Epithelial cell of proximal tubule (primary cell): ENCODE results near the gene ARL6IP4. TPM values are rescaled to one million over a fixed set of nuclear protein-coding genes. Genes with fewer than 3 reads are reported as not detected.

ENCODE experiments used
- DNase-seq: peaks from one replicate; pipeline ENCODE4 v3.0.0-alpha.2; 2011; ENCODE audit warnings: low read depth
- H3K4me3 ChIP-seq: 2 replicates; pipeline ENCODE4 v1.5.1; 2011; ENCODE audit warnings: low read depth, mild to moderate bottlenecking, low read length
- CTCF ChIP-seq: conservative IDR thresholded peaks from 2 replicates; pipeline ENCODE4 v1.5.1; 2012; ENCODE audit warnings: low read depth, mild to moderate bottlenecking, low read length
- total RNA-seq: library from RNA; depleted of rRNA; stranded (reverse); fragments of >200 nt; gene quantifications from 2 replicates; pipeline ENCODE4 v1.2.3, GENCODE V29; 2015

ARL6IP4 gene
- total RNA-seq, 1 donor from 2014 or later: 315 TPM

- H3K4me3 ChIP-seq: no peak overlapping the region
- TF ChIP-seq CTCF: no peak
- DNase-seq: no peak
These were observed 11.9 kb downstream of the ARL6IP4 start for GRCh38 chr12:122992386-122992785.

- TF ChIP-seq CTCF: no peak
- DNase-seq: no peak
- no peak overlapping the region for H3K4me3 ChIP-seq
These were observed 13.7 kb downstream of the ARL6IP4 start for GRCh38 chr12:122994140-122994675.

- no peak for TF ChIP-seq CTCF
- H3K4me3 ChIP-seq: no peak overlapping the region
- DNase-seq: no peak
These were observed 14.5 kb downstream of the ARL6IP4 start for GRCh38 chr12:122994781-122995502.

GRCh38 chr12:122995503-122996187 lies 15.2 kb downstream of the ARL6IP4 start:
- H3K4me3 ChIP-seq: no peak overlapping the region
- TF ChIP-seq CTCF: no peak
- no peak for DNase-seq

- no peak overlapping the region for H3K4me3 ChIP-seq
- no peak for DNase-seq
- no peak for TF ChIP-seq CTCF
These were observed 15.7 kb downstream of the ARL6IP4 start for GRCh38 chr12:122996188-122996601.

GRCh38 chr12:122996621-122997342 lies 16.3 kb downstream of the ARL6IP4 start:
- no peak overlapping the region for H3K4me3 ChIP-seq
- DNase-seq: no peak
- TF ChIP-seq CTCF: no peak
